Ishikawa (cell line): Measurements from ENCODE around the gene EEFSEC.

ENCODE experiments used
- CEBPB ChIP-seq: IDR thresholded peaks from 2 replicates; pipeline ENCODE4 v1.6.1; 2012
- CREB1 ChIP-seq: IDR thresholded peaks from 2 replicates; pipeline ENCODE4 v1.6.1; 2012; ENCODE audit warnings: low read depth
- EGR1 ChIP-seq: IDR thresholded peaks from 2 replicates; pipeline ENCODE4 v1.6.1; 2012
- EP300 ChIP-seq: IDR thresholded peaks from 2 replicates; pipeline ENCODE4 v1.6.1; 2012; ENCODE audit warnings: borderline replicate concordance
- FOXM1 ChIP-seq: IDR thresholded peaks from 2 replicates; pipeline ENCODE4 v1.6.1; 2012; ENCODE audit warnings: low read depth, borderline replicate concordance
- NFIC ChIP-seq: IDR thresholded peaks from 2 replicates; pipeline ENCODE4 v1.6.1; 2012
- RAD21 ChIP-seq: IDR thresholded peaks from 2 replicates; pipeline ENCODE4 v1.6.1; 2012; ENCODE audit warnings: low read depth
- TAF1 ChIP-seq: IDR thresholded peaks from 2 replicates; pipeline ENCODE4 v1.6.1; 2012; ENCODE audit warnings: low read depth, mild to moderate bottlenecking
- TCF12 ChIP-seq: IDR thresholded peaks from 2 replicates; pipeline ENCODE4 v1.6.1; 2012; ENCODE audit warnings: low read depth
- TEAD4 ChIP-seq: IDR thresholded peaks from 2 replicates; pipeline ENCODE4 v1.6.1; 2012
- YY1 ChIP-seq: IDR thresholded peaks from 2 replicates; pipeline ENCODE4 v1.6.1; 2012; ENCODE audit warnings: low read depth
- ZBTB7A ChIP-seq: IDR thresholded peaks from 2 replicates; pipeline ENCODE4 v1.6.1; 2012; ENCODE audit warnings: low read depth
- TF ChIP-seq, protein P1 (sequence below): IDR thresholded peaks from 2 replicates; pipeline ENCODE4 v1.6.1; 2012; ENCODE audit warnings: low read depth, mild to moderate bottlenecking
- TF ChIP-seq, protein P2 (sequence below): IDR thresholded peaks from 2 replicates; pipeline ENCODE4 v1.6.1; 2012

The EEFSEC gene

DNA sequence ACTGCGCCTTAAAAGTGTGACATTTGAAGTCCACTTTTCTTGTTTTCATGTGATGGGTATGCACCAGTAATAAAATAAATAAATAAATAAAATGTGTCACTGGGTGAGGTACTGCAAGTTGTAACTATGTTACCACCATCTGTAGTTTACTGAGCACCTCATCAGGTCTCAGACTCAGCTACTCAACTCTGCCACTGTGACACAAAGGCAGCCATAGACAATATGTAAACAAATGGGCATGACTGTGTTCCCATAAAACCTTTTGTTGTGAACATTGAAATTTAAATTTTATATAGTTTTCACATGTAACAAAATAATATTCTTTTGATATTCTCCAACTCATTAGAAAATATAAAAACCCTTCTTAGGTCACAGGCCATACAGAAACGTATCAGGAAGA lies 193.3 kb downstream of the EEFSEC start:
- TF ChIP-seq NFIC, result no peak
- TF ChIP-seq EGR1, result no peak
- TF ChIP-seq RAD21, result no peak
- no peak for TF ChIP-seq TAF1

DNA sequence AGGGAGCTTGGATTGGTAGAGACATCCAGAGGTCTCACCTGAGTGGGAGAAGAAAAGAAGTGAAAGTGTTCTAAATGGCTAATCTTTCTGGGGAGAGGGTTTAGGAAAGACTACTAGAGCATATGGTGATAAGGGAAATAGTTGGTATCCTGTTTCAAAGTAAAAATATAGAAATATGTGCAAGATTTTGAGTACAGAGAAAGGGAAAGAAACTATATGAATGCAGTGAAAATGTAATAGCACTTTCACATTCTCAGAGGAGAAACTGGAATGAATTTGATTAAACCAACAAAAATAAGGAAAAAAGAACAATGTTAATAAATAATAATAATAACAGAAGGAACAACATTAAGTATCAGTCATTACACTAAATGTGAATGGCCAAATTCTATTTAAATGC lies 194.0 kb downstream of the EEFSEC start:
- TF ChIP-seq NFIC (no peak), CREB1 (no peak), RAD21 (no peak), YY1 (no peak), FOXM1 (no peak), TEAD4 (no peak), ZBTB7A (no peak), EGR1 (no peak)
- TF ChIP-seq, protein P1, sequence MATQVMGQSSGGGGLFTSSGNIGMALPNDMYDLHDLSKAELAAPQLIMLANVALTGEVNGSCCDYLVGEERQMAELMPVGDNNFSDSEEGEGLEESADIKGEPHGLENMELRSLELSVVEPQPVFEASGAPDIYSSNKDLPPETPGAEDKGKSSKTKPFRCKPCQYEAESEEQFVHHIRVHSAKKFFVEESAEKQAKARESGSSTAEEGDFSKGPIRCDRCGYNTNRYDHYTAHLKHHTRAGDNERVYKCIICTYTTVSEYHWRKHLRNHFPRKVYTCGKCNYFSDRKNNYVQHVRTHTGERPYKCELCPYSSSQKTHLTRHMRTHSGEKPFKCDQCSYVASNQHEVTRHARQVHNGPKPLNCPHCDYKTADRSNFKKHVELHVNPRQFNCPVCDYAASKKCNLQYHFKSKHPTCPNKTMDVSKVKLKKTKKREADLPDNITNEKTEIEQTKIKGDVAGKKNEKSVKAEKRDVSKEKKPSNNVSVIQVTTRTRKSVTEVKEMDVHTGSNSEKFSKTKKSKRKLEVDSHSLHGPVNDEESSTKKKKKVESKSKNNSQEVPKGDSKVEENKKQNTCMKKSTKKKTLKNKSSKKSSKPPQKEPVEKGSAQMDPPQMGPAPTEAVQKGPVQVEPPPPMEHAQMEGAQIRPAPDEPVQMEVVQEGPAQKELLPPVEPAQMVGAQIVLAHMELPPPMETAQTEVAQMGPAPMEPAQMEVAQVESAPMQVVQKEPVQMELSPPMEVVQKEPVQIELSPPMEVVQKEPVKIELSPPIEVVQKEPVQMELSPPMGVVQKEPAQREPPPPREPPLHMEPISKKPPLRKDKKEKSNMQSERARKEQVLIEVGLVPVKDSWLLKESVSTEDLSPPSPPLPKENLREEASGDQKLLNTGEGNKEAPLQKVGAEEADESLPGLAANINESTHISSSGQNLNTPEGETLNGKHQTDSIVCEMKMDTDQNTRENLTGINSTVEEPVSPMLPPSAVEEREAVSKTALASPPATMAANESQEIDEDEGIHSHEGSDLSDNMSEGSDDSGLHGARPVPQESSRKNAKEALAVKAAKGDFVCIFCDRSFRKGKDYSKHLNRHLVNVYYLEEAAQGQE, result no peak

DNA sequence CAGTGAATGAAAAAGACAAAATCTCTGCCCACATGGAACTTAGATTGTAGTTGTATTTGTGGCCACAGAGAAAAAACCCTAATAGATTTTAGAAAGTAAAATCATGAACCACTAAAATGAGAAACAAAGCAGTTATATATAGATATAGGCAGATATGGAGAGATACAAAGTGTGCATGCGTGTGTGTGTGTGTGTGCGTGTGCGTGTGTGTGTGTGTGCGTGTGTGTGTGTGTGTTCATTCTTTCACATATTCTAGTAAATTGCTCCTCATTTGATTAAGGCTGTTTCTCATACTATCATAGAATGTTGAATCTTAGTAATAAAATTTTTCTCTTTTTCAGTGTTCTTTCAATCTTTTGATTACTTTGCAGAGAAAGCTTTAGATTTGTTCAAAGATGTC lies 194.8 kb downstream of the EEFSEC start:
- no peak for TF ChIP-seq TEAD4
- TF ChIP-seq, protein P1, result no peak
- TF ChIP-seq EP300, result no peak
- TF ChIP-seq CREB1, result no peak
- no peak for TF ChIP-seq NFIC
- TF ChIP-seq, protein P2, sequence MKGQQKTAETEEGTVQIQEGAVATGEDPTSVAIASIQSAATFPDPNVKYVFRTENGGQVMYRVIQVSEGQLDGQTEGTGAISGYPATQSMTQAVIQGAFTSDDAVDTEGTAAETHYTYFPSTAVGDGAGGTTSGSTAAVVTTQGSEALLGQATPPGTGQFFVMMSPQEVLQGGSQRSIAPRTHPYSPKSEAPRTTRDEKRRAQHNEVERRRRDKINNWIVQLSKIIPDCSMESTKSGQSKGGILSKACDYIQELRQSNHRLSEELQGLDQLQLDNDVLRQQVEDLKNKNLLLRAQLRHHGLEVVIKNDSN, result no peak
- no peak for TF ChIP-seq TCF12
- no peak for TF ChIP-seq TAF1
- TF ChIP-seq CEBPB, result no peak
- TF ChIP-seq YY1, result no peak
- TF ChIP-seq ZBTB7A, result no peak
- no peak for TF ChIP-seq EGR1

DNA sequence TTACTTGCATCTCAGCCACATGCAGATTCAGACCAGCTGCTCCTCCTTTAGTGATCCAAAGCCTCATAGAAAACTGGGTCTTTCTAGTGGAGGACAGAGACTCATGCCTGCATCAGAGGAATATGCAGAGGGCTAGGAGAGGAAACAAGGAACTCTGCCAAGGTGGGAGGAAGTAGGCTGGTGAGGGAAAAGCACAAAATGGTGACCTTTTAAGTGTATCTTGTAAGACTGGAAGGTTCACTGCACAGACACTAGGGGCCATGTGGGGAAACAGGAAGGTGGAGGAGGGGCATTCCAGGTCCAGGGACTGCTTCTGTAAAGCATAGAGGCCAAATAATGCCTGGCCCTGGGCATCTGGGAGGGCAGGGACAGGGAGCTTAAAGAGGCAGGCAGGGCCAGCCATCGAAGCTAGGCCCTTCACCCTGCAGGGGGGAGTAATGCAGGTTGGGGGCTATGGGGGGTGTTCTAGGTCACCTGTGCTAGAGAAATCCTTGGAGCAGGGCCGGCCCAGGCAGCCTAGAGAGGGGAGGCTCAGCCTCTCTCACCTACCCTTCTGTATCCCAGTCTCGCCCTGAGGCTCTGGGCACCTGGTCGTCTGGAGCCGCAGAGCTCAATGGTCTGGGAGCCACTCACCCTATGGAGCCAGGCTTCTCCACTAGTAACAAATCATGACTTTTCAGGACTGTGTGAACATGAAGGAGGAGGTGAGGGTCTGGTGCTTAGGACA lies 195.7 kb downstream of the EEFSEC start:
- TF ChIP-seq CREB1, result no peak
- TF ChIP-seq TCF12, result no peak
- no peak for TF ChIP-seq RAD21

DNA sequence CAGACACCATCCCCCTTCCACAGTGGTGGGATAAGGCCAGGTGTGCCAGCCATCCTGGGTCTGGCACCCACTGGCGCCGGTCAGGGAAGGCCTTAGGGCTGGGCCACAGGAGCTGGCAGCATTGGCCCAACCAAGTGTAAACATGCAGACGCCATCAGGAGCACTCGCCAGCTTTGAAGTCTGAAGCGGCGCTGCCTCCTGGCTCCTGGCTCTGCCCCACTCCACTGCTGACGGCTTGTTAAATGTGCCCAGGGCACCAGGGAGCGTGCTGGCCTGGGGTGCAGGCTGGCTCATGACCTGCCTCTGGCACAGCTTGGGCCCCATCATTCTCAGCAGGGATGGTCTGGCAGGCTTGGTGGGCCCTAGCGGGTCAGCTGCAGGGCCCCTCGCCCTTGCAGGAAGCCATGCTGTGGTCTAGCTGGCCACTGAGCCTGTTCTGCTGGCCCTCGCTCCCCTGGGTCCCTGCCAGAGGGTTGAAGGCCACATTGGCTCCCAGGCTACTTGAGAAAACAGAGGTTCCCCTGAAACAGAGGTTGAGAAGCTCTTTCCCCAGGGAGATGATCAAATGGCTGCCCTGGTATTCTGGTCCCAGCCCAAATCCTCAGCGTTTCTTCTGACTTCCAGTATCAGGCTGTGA lies 196.8 kb downstream of the EEFSEC start:
- TF ChIP-seq, protein P2, result no peak
- TF ChIP-seq NFIC (no peak), TAF1 (no peak), EP300 (no peak), CREB1 (no peak), CEBPB (no peak), TCF12 (no peak), ZBTB7A (no peak), TEAD4 (no peak), EGR1 (no peak), FOXM1 (no peak)
- TF ChIP-seq, protein P1, result no peak
